Activated T-helper 1 cell treated with Interleukin-2 at 50 U/mL for 16 hours (primary cell): ENCODE data around the gene DUSP11.
"Not testable (repeated sequence)": the region's sequence is repeated elsewhere in the genome, so short reads cannot be mapped to it uniquely, and the experiment has no call there.

Experiments used
- DNase-seq: peaks from one replicate; pipeline ENCODE4 v3.0.0-alpha.2; 2020; ENCODE audit warnings: low read depth

The DUSP11 gene

GRCh38 chr2:73717695-73718094 lies 62.2 kb downstream of the DUSP11 start:
- DNase-seq, result not testable (repeated sequence)

GRCh38 chr2:73717251-73717606 lies 62.7 kb downstream of the DUSP11 start:
- no peak for DNase-seq

GRCh38 chr2:73716543-73717250 lies 63.2 kb downstream of the DUSP11 start:
- no peak for DNase-seq

- no peak for DNase-seq
Measured at GRCh38 chr2:73714091-73714490, 65.8 kb downstream of the DUSP11 start.
